Esophagus squamous epithelium (tissue), 5 donors: ENCODE measurements around the gene JPH2. TPM values are rescaled to one million over a fixed set of nuclear protein-coding genes. Genes with fewer than 3 reads are reported as not detected.
A peak's percentile ranks its signal among the peaks of the same experiment; 100 is the strongest.
"Not testable (repeated sequence)": the region's sequence is repeated elsewhere in the genome, so short reads cannot be mapped to it uniquely, and the experiment has no call there.

Experiments
- DNase-seq: peaks from one replicate; lab custom pipeline; 2025; lab: John Stamatoyannopoulos, UW
- H3K27ac ChIP-seq, 4 donors: fragments of 200-600 bp; sonication (generic); one replicate each; pipeline ENCODE4 v1.5.1; 2016 to 2019; ENCODE audit warnings: mild to moderate bottlenecking in 1 of 4
- H3K27me3 ChIP-seq, 4 donors: fragments of 200-600 bp; sonication (generic); 1 replicate in 3 of 4; 2 replicates in 1 of 4; pipeline versions ENCODE4 v1.5.1 to v1.6.0; 2017 to 2021; ENCODE audit warnings: antibody characterized with exemption in 1 of 4
- H3K36me3 ChIP-seq, 3 donors: fragments of 200-600 bp; sonication (generic); one replicate each; pipeline ENCODE4 v1.5.1; 2016 to 2019
- H3K4me1 ChIP-seq, 3 donors: fragments of 200-600 bp; sonication (generic); one replicate each; pipeline ENCODE4 v1.5.1; 2017 to 2019
- H3K4me3 ChIP-seq, 4 donors: fragments of 200-600 bp; sonication (generic); 1 replicate in 3 of 4; 2 replicates in 1 of 4; pipeline ENCODE4 v1.5.1; 2016 to 2019; ENCODE audit warnings: mild to moderate bottlenecking in 2 of 4, moderate library complexity in 1 of 4
- H3K9me3 ChIP-seq, 3 donors: fragments of 200-600 bp; sonication (generic); one replicate each; pipeline ENCODE4 v1.5.1; 2016 to 2019
- CTCF ChIP-seq, 6 experiments: fragments of 450-650 bp in 4 of 6; fragments of 200-600 bp in 2 of 6; sonication (generic) in 2 of 6; IDR thresholded peaks; one replicate each; pipeline ENCODE4 v1.5.1; 2016 to 2019; ENCODE audit warnings: antibody characterized with exemption in 6 of 6, mild to moderate bottlenecking in 4 of 6, moderate library complexity in 4 of 6
- POLR2A ChIP-seq, 4 donors: fragments of 450-650 bp; IDR thresholded peaks; one replicate each; pipeline ENCODE4 v1.6.1; 2017; ENCODE audit warnings: antibody characterized with exemption in 4 of 4, mild to moderate bottlenecking in 4 of 4, moderate library complexity in 3 of 4
- WGBS, 2 donors: methylation state at CpG; one replicate each; pipeline ENCODE4 v1.1.5; 2018; 5-methylcytosine and 5-hydroxymethylcytosine counted together
- intact Hi-C: fragments of 100-400 bp; cut with DNase I; formaldehyde crosslinking; loops from one replicate; pipeline ENCODE4 v1.15.0; 2022
- total RNA-seq, 4 donors: library from RNA; depleted of rRNA; stranded (reverse); fragments of >200 nt; gene quantifications; one replicate each; pipeline ENCODE4 v1.1.0, GENCODE V29; 2016
- donor health status: DM: yes; HTN: yes; CAD: no.

JPH2 gene
- 10 to 100 TPM in 1 of 4 donors, 1 to 10 TPM in 3; 2.4 to 32.0 (median 6.8) TPM for total RNA-seq

- Histone ChIP-seq H3K9me3 (no peaks in the 10 kb centered on the region), H3K4me1 (peaks cover 13 to 36% (median 14%) of the 10 kb centered on the region in 3 donors), H3K27me3 (peaks cover 0 to 31% (median 0%) of the 10 kb centered on the region in 4 donors), H3K4me3 (peak within 1 kb of the TSS; percentile 22 to 59 (median 50)), H3K27ac (peak within 1 kb of the TSS; percentile 71 to 87 (median 81)), H3K36me3 (no peaks in the 10 kb centered on the region)
- DNase-seq: no peak
- WGBS, 2 donors: 1 to 5% methylated on average over 10 to 12 of the region's 24 CpGs
- intact Hi-C loops: no loop called here
- TF ChIP-seq CTCF (IDR thresholded peaks at IDR 0.05) (no peak), POLR2A (IDR thresholded peaks at IDR 0.05) (peak in 2 of 4 donors; percentile 40 to 45)
These were observed at the start of gene JPH2 for GRCh38 chr20:44187054-44187771. Gene JPH2, minus strand, starts transcription at chr20:44187188. Its CDS starts 483 bp downstream, at chr20:44186705.

- Histone ChIP-seq H3K27ac (no peak overlapping the region), H3K4me3 (no peak overlapping the region), H3K27me3 (no peaks in the 10 kb centered on the region), H3K9me3 (no peaks in the 10 kb centered on the region), H3K4me1 (no peaks in the 10 kb centered on the region), H3K36me3 (no peaks in the 10 kb centered on the region)
- TF ChIP-seq CTCF (IDR thresholded peaks at IDR 0.05): no peak
- no peak for TF ChIP-seq POLR2A (IDR thresholded peaks at IDR 0.05)
- WGBS, 2 donors: 94% methylated on average over 2 of the region's 2 CpGs
- no peak for DNase-seq
- intact Hi-C loops: no loop called here
These were observed 48.7 kb upstream of the JPH2 start for GRCh38 chr20:44235702-44236101.

- intact Hi-C loops: no loop called here
- Histone ChIP-seq H3K27ac (no peak overlapping the region), H3K9me3 (no peaks in the 10 kb centered on the region), H3K4me3 (no peak overlapping the region), H3K4me1 (no peaks in the 10 kb centered on the region), H3K27me3 (no peaks in the 10 kb centered on the region), H3K36me3 (no peaks in the 10 kb centered on the region)
- no peak for TF ChIP-seq CTCF (IDR thresholded peaks at IDR 0.05)
- TF ChIP-seq POLR2A (IDR thresholded peaks at IDR 0.05): no peak
- no peak for DNase-seq
- 76 to 86% methylated on average over 11 to 14 of the region's 14 CpGs for WGBS, 2 donors
These were observed 47.8 kb upstream of the JPH2 start for GRCh38 chr20:44234566-44235317.

- Histone ChIP-seq H3K27ac (no peak overlapping the region), H3K4me3 (no peak overlapping the region), H3K27me3 (no peaks in the 10 kb centered on the region), H3K4me1 (no peaks in the 10 kb centered on the region), H3K9me3 (no peaks in the 10 kb centered on the region), H3K36me3 (no peaks in the 10 kb centered on the region)
- intact Hi-C loops: no loop called here
- TF ChIP-seq CTCF (IDR thresholded peaks at IDR 0.05) (no peak), POLR2A (IDR thresholded peaks at IDR 0.05) (no peak)
- no peak for DNase-seq
- 81 to 90% methylated on average over 5 to 6 of the region's 6 CpGs for WGBS, 2 donors
These were observed 46.5 kb upstream of the JPH2 start for GRCh38 chr20:44233436-44234016.

- DNase-seq, H3K4me3 ChIP-seq, H3K9me3 ChIP-seq, H3K36me3 ChIP-seq, H3K27ac ChIP-seq, intact Hi-C loops, H3K27me3 ChIP-seq, H3K4me1 ChIP-seq: not testable (repeated sequence)
- 85 to 98% methylated on average over 3 to 4 of the region's 4 CpGs for WGBS, 2 donors
These were observed 45.5 kb upstream of the JPH2 start for GRCh38 chr20:44232469-44232856.
